GM23338 (cell line): ENCODE results near the gene ZNF605.
"Not testable (repeated sequence)": the region's sequence is repeated elsewhere in the genome, so short reads cannot be mapped to it uniquely, and the experiment has no call there.

Experiments used
- EZH2 ChIP-seq: fragments of 200-600 bp; sonication (generic); IDR thresholded peaks from one replicate; pipeline ENCODE4 v1.8.0; 2017; ENCODE audit warnings: antibody characterized with exemption, mild to moderate bottlenecking, low read depth; ENCODE audit not compliant: unreplicated experiment
- EZH2phosphoT487 ChIP-seq: fragments of 200-600 bp; sonication (generic); IDR thresholded peaks from one replicate; pipeline ENCODE4 v1.8.1; 2018; ENCODE audit warnings: antibody characterized with exemption; ENCODE audit not compliant: unreplicated experiment
- POLR2AphosphoS5 ChIP-seq: IDR thresholded peaks from 2 replicates; pipeline ENCODE4 v1.6.1; 2016; ENCODE audit warnings: antibody characterized with exemption, low read depth
- ZNF331 ChIP-seq: fragments of 250-450 bp; sonication (Bioruptor Pico); IDR thresholded peaks from 2 replicates; pipeline ENCODE4 v1.5.0; 2020; ENCODE audit warnings: low read depth, mild to moderate bottlenecking, moderate library complexity
- TF ChIP-seq, protein P1 (sequence below), 2 experiments: fragments of 200-600 bp in 1 of 2; sonication (generic) in 1 of 2; conservative IDR thresholded peaks; 2 replicates each; pipeline versions ENCODE4 v1.5.1 to v1.6.1; 2016 to 2017; ENCODE audit warnings: antibody characterized with exemption in 2 of 2, low read depth in 2 of 2, mild to moderate bottlenecking in 2 of 2, moderate library complexity in 1 of 2
- TF ChIP-seq, protein P2 (sequence below): IDR thresholded peaks from 2 replicates; pipeline ENCODE4 v1.6.1; 2016; ENCODE audit warnings: antibody characterized with exemption
- TF ChIP-seq, protein P3 (sequence below): IDR thresholded peaks from one replicate; pipeline ENCODE4 v1.6.1; 2018; ENCODE audit warnings: antibody characterized with exemption; ENCODE audit not compliant: unreplicated experiment

DNA sequence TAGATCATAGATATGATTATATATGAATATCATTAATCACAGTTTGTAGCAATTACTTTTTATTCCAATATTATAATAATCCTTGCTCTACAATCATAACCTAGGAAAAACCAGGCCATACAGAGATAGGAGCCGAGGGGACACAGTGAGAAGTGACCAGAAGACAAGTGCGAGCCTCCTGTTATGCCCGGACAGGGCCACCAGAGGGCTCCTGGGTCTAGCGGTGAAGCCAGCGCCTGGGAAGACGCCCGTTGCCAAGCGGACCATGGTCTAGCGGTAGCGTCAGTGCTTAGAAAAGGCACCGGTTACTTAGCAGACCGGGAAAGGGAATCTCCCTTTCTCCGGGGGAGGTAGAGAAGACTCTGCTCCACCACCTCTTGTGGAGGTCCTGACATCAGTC lies 20.8 kb upstream of the ZNF605 start:
- not testable (repeated sequence) for TF ChIP-seq EZH2; EZH2phosphoT487; ZNF331 (CRISPR knock-in tag); POLR2AphosphoS5
- TF ChIP-seq, protein P1, sequence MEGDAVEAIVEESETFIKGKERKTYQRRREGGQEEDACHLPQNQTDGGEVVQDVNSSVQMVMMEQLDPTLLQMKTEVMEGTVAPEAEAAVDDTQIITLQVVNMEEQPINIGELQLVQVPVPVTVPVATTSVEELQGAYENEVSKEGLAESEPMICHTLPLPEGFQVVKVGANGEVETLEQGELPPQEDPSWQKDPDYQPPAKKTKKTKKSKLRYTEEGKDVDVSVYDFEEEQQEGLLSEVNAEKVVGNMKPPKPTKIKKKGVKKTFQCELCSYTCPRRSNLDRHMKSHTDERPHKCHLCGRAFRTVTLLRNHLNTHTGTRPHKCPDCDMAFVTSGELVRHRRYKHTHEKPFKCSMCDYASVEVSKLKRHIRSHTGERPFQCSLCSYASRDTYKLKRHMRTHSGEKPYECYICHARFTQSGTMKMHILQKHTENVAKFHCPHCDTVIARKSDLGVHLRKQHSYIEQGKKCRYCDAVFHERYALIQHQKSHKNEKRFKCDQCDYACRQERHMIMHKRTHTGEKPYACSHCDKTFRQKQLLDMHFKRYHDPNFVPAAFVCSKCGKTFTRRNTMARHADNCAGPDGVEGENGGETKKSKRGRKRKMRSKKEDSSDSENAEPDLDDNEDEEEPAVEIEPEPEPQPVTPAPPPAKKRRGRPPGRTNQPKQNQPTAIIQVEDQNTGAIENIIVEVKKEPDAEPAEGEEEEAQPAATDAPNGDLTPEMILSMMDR (conservative IDR thresholded peaks at IDR 0.05; ENCODE audit: low read depth in 2 of 2): peak; percentile 67 to 76
- TF ChIP-seq, protein P2, sequence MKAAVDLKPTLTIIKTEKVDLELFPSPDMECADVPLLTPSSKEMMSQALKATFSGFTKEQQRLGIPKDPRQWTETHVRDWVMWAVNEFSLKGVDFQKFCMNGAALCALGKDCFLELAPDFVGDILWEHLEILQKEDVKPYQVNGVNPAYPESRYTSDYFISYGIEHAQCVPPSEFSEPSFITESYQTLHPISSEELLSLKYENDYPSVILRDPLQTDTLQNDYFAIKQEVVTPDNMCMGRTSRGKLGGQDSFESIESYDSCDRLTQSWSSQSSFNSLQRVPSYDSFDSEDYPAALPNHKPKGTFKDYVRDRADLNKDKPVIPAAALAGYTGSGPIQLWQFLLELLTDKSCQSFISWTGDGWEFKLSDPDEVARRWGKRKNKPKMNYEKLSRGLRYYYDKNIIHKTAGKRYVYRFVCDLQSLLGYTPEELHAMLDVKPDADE: not testable (repeated sequence)
- TF ChIP-seq, protein P3, sequence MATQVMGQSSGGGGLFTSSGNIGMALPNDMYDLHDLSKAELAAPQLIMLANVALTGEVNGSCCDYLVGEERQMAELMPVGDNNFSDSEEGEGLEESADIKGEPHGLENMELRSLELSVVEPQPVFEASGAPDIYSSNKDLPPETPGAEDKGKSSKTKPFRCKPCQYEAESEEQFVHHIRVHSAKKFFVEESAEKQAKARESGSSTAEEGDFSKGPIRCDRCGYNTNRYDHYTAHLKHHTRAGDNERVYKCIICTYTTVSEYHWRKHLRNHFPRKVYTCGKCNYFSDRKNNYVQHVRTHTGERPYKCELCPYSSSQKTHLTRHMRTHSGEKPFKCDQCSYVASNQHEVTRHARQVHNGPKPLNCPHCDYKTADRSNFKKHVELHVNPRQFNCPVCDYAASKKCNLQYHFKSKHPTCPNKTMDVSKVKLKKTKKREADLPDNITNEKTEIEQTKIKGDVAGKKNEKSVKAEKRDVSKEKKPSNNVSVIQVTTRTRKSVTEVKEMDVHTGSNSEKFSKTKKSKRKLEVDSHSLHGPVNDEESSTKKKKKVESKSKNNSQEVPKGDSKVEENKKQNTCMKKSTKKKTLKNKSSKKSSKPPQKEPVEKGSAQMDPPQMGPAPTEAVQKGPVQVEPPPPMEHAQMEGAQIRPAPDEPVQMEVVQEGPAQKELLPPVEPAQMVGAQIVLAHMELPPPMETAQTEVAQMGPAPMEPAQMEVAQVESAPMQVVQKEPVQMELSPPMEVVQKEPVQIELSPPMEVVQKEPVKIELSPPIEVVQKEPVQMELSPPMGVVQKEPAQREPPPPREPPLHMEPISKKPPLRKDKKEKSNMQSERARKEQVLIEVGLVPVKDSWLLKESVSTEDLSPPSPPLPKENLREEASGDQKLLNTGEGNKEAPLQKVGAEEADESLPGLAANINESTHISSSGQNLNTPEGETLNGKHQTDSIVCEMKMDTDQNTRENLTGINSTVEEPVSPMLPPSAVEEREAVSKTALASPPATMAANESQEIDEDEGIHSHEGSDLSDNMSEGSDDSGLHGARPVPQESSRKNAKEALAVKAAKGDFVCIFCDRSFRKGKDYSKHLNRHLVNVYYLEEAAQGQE: not testable (repeated sequence)
